ENCODE measurements around the gene HSBP1.

- TF ChIP-seq EZH2phosphoT487 (IDR thresholded peaks at IDR 0.05; ENCODE audit: borderline replicate concordance): no peak
- TF ChIP-seq CTCF (conservative IDR thresholded peaks at IDR 0.05; ENCODE audit: low read length): no peak
Observed at GRCh38 chr16:83835586-83836566, 28.1 kb downstream of the HSBP1 start.
